Panc1 (cell line): ENCODE results near the gene PRR30. TPM values are rescaled to one million over a fixed set of nuclear protein-coding genes. Genes with fewer than 3 reads are reported as not detected.
"Not testable (repeated sequence)": the region's sequence is repeated elsewhere in the genome, so short reads cannot be mapped to it uniquely, and the experiment has no call there.

Source experiments
- ATAC-seq: fragments of 200-7000 bp; cut with Tn5 transposase; 2 replicates; pipeline ENCODE4 v1.9.1; 2020; ENCODE audit warnings: mild to moderate bottlenecking, moderate library complexity
- BruUV-seq: library from RNA; stranded (reverse); fragments of 400-500 nt; replicated peaks from 2 replicates; lab custom pipeline; 2021; lab: Mats Ljungman, UMichigan
- CTCF ChIA-PET: fragments of 300-600 bp; sonication (Branson Sonifier 250); formaldehyde crosslinking; loops from one replicate; lab custom pipeline; 2022; ENCODE audit warnings: antibody characterized with exemption; lab: Charles Lee
- POLR2A ChIA-PET: fragments of 300-600 bp; sonication (Branson Sonifier 250); formaldehyde crosslinking; loops from one replicate; lab custom pipeline; 2022; ENCODE audit warnings: antibody characterized with exemption; lab: Charles Lee
- DNase-seq: peaks from one replicate; pipeline ENCODE4 v3.0.0-alpha.2; 2010; ENCODE audit warnings: low read depth, low spot score
- H3K27ac ChIP-seq: 2 replicates; pipeline ENCODE4 v1.5.1; 2011; ENCODE audit warnings: mild to moderate bottlenecking, low read length, inconsistent platforms
- H3K27me3 ChIP-seq: fragments of 200-500 bp; sonication (Bioruptor generic); 2 replicates; pipeline ENCODE4 v1.6.0; 2014; ENCODE audit warnings: low read length, inconsistent platforms; ENCODE audit not compliant: control insufficient read depth, insufficient read depth
- H3K36me3 ChIP-seq: fragments of 200-500 bp; sonication (Bioruptor generic); 2 replicates; pipeline ENCODE4 v1.5.1; 2014; ENCODE audit warnings: inconsistent platforms, mild to moderate bottlenecking, low read length, moderate library complexity; ENCODE audit not compliant: control insufficient read depth, insufficient read depth
- H3K4me1 ChIP-seq: 2 replicates; pipeline ENCODE4 v1.5.1; 2011; ENCODE audit warnings: inconsistent platforms, mild to moderate bottlenecking, low read length, moderate library complexity; ENCODE audit not compliant: control insufficient read depth, insufficient read depth
- H3K4me3 ChIP-seq, 2 experiments: 2 replicates each; pipeline ENCODE4 v1.5.1; 2011 to 2012; ENCODE audit warnings: low read depth in 2 of 2, low read length in 2 of 2, mild to moderate bottlenecking in 2 of 2, inconsistent platforms in 1 of 2, moderate library complexity in 1 of 2
- H3K9me3 ChIP-seq: fragments of 200-500 bp; sonication (Bioruptor generic); 2 replicates; pipeline ENCODE4 v1.5.1; 2014; ENCODE audit warnings: low read depth, mild to moderate bottlenecking, inconsistent platforms, low read length, moderate library complexity; ENCODE audit not compliant: control insufficient read depth, insufficient read depth
- CTCF ChIP-seq: fragments of 450-650 bp; IDR thresholded peaks from 2 replicates; pipeline ENCODE4 v1.5.1; 2017; ENCODE audit warnings: mild to moderate bottlenecking
- POLR2AphosphoS5 ChIP-seq: IDR thresholded peaks from 2 replicates; pipeline ENCODE4 v1.6.1; 2012; ENCODE audit warnings: mild to moderate bottlenecking, low read depth, low read length, moderate library complexity
- REST ChIP-seq, 2 experiments: IDR thresholded peaks; 2 replicates each; pipeline ENCODE4 v1.6.1; 2011 to 2012; ENCODE audit warnings: low read depth in 2 of 2, control low read depth in 1 of 2, low read length in 1 of 2, mild to moderate bottlenecking in 1 of 2, moderate library complexity in 1 of 2; ENCODE audit not compliant: insufficient read depth in 1 of 2
- SIN3A ChIP-seq: IDR thresholded peaks from 2 replicates; pipeline ENCODE4 v1.6.1; 2012; ENCODE audit warnings: low read depth, mild to moderate bottlenecking, low read length, moderate library complexity, borderline replicate concordance; ENCODE audit not compliant: insufficient read depth
- TCF7L2 ChIP-seq: IDR thresholded peaks from 2 replicates; pipeline ENCODE4 v1.6.1; 2011; ENCODE audit warnings: mild to moderate bottlenecking, low read depth, low read length, inconsistent platforms
- in situ Hi-C: cut with HindIII; loops from 2 replicates; pipeline ENCODE4 v1.10.0; 2016; ENCODE audit warnings: low sequenced_read_pairs, low pct_unique_long_range_greater_than_20kb
- intact Hi-C: fragments of 100-400 bp; cut with micrococcal nuclease; formaldehyde crosslinking; loops from one replicate; pipeline ENCODE4 v1.10.0; 2022; ENCODE audit not compliant: unreplicated experiment
- total RNA-seq: library from RNA; stranded (reverse); gene quantifications from one replicate; pipeline ENCODE4 v1.2.1, GENCODE V29; 2021; ENCODE audit not compliant: unreplicated experiment

The PRR30 gene
- total RNA-seq, 1 experiment from 2014 or later = not detected

GRCh38 chr2:27115519-27115918, 23.7 kb downstream of the PRR30 start:
- POLR2A ChIA-PET = no interaction called here
- H3K36me3 ChIP-seq = no peaks in the 10 kb centered on the region
- H3K9me3 ChIP-seq = no peaks in the 10 kb centered on the region
- no peak for DNase-seq
- in situ Hi-C loops = no loop called here
- no TSS peak for BruUV-seq
- no peak for TF ChIP-seq POLR2AphosphoS5
- TF ChIP-seq REST (IDR thresholded peaks at IDR 0.05; ENCODE audit: insufficient read depth in 1 of 2, low read depth in 2 of 2, low read length in 1 of 2) = no peak
- TF ChIP-seq SIN3A = no peak
- TF ChIP-seq CTCF = no peak
- TF ChIP-seq TCF7L2 = no peak
- intact Hi-C loops = no loop called here
- ATAC-seq = no peak
- peaks cover 4% of the 10 kb centered on the region for H3K4me1 ChIP-seq
- H3K27me3 ChIP-seq = no peaks in the 10 kb centered on the region
- CTCF ChIA-PET = no interaction called here
- no peak overlapping the region for H3K27ac ChIP-seq
- H3K4me3 ChIP-seq = no peak overlapping the region

GRCh38 chr2:27111392-27112078, 27.7 kb downstream of the PRR30 start:
- in situ Hi-C loops, POLR2A ChIA-PET, BruUV-seq, H3K4me3 ChIP-seq, CTCF ChIA-PET, ATAC-seq, H3K9me3 ChIP-seq, DNase-seq, intact Hi-C loops, H3K4me1 ChIP-seq, H3K36me3 ChIP-seq, H3K27me3 ChIP-seq, H3K27ac ChIP-seq: not testable (repeated sequence)

GRCh38 chr2:27110603-27111352, 28.4 kb downstream of the PRR30 start:
- H3K27ac ChIP-seq, BruUV-seq, H3K36me3 ChIP-seq, H3K9me3 ChIP-seq, DNase-seq, in situ Hi-C loops, CTCF ChIA-PET, H3K4me1 ChIP-seq, POLR2A ChIA-PET, H3K27me3 ChIP-seq, ATAC-seq, intact Hi-C loops, H3K4me3 ChIP-seq: not testable (repeated sequence)
